Immature natural killer cell (primary cell): ENCODE results near the gene CCPG1. TPM values are rescaled to one million over a fixed set of nuclear protein-coding genes. Genes with fewer than 3 reads are reported as not detected.
"Not testable (repeated sequence)": the region's sequence is repeated elsewhere in the genome, so short reads cannot be mapped to it uniquely, and the experiment has no call there.

ENCODE experiments used
- DNase-seq, 3 donors: peaks; one replicate each; pipeline ENCODE4 v3.0.0; 2022; ENCODE audit warnings: mixed read lengths in 1 of 3
- H3K27ac Mint-ChIP-seq, 6 donors: one replicate each; pipeline ENCODE4 v1.8.0; 2020; ENCODE audit warnings: mixed read lengths in 6 of 6, mild to moderate bottlenecking in 5 of 6, inconsistent platforms in 4 of 6, moderate library complexity in 3 of 6
- H3K27me3 Mint-ChIP-seq, 3 donors: one replicate each; pipeline ENCODE4 v1.8.0; 2020 to 2021; ENCODE audit warnings: low read depth in 3 of 3, mild to moderate bottlenecking in 3 of 3, mixed read lengths in 3 of 3, moderate library complexity in 3 of 3, inconsistent platforms in 1 of 3
- H3K36me3 Mint-ChIP-seq, 3 donors: one replicate each; pipeline ENCODE4 v1.8.0; 2020; ENCODE audit warnings: mixed read lengths in 3 of 3, inconsistent platforms in 2 of 3, mild to moderate bottlenecking in 2 of 3
- H3K4me1 Mint-ChIP-seq, 2 donors: one replicate each; pipeline ENCODE4 v1.8.0; 2020; ENCODE audit warnings: inconsistent platforms in 2 of 2, mild to moderate bottlenecking in 2 of 2, mixed read lengths in 2 of 2, moderate library complexity in 1 of 2
- H3K4me3 Mint-ChIP-seq, 5 donors: one replicate each; pipeline ENCODE4 v1.8.0; 2020; ENCODE audit warnings: mild to moderate bottlenecking in 5 of 5, mixed read lengths in 5 of 5, inconsistent platforms in 3 of 5, moderate library complexity in 3 of 5
- H3K9me3 Mint-ChIP-seq, 6 donors: one replicate each; pipeline ENCODE4 v1.8.0; 2020; ENCODE audit warnings: mild to moderate bottlenecking in 6 of 6, mixed read lengths in 6 of 6, inconsistent platforms in 4 of 6, moderate library complexity in 3 of 6
- polyA plus RNA-seq, 3 donors: library from polyadenylated mRNA; unstranded; fragments of 300-500 nt; fragmentation: Illumina TruSeq; gene quantifications; one replicate each; pipeline ENCODE4 v1.2.3, GENCODE V29; 2021

CCPG1 gene, protein sequence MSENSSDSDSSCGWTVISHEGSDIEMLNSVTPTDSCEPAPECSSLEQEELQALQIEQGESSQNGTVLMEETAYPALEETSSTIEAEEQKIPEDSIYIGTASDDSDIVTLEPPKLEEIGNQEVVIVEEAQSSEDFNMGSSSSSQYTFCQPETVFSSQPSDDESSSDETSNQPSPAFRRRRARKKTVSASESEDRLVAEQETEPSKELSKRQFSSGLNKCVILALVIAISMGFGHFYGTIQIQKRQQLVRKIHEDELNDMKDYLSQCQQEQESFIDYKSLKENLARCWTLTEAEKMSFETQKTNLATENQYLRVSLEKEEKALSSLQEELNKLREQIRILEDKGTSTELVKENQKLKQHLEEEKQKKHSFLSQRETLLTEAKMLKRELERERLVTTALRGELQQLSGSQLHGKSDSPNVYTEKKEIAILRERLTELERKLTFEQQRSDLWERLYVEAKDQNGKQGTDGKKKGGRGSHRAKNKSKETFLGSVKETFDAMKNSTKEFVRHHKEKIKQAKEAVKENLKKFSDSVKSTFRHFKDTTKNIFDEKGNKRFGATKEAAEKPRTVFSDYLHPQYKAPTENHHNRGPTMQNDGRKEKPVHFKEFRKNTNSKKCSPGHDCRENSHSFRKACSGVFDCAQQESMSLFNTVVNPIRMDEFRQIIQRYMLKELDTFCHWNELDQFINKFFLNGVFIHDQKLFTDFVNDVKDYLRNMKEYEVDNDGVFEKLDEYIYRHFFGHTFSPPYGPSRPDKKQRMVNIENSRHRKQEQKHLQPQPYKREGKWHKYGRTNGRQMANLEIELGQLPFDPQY
- polyA plus RNA-seq = 10 to 100 TPM; 40.9 to 89.3 (median 65.3) TPM

DNA sequence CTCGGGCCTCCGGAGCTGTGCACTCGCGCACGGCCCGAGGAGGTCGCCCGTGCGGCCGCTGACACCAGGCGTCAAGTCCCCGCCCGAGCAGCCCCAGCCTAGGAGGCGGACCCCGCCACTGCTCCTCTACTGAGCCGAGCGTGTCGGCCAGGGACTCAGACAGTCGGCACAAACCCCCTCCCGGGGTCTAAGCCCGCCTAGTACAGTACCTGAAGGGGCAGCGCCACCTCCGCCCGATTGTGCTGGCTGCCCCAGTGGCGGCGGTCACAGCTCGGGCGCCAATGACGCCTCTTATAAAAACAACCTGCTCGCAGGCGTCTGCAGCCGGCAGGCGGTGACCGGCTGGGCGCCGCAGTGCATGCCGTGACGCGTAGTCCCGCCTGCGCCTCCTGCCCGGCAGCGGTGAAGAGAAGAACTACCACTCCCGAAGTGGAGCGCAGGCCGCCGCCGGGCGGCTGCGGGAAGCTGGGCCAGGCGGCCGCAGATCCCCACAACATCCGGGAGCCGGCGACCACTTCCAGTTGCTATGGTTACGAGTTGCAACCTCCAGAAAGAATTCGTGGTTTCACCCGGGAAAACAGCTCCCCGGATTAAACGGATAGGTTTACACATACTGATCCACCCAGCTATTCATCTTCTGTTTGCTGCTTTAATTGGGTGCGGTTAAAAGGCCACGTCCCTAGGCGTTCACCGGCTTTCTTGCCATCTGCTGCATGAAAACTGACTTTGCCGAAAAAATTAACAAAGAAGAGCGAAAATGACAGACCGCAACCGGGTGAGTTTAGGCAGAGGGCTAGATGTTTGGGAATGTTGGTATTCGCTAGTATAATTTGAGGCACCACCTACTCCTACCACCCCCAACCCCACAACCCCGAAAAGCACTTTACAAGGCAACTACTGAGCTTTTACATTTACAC lies at the start of gene CCPG1, which contains the start of gene PIERCE2:
CCPG1 (minus strand) TSS at position 348 of the 917 bp plus-strand sequence. CDS start 18,935 bp downstream, outside the sequence.
PIERCE2 (plus strand) TSS at position 484 of the 917 bp plus-strand sequence; CDS start at position 758, 274 bp downstream.
- Mint-ChIP-seq H3K9me3 (no peaks in the 10 kb centered on the region), H3K27me3 (peaks cover 7 to 11% (median 7%) of the 10 kb centered on the region in 3 donors), H3K4me3 (peak within 1 kb of the TSS; percentile 93 to 96 (median 94)), H3K36me3 (no peaks in the 10 kb centered on the region), H3K4me1 (peaks cover 29 to 33% of the 10 kb centered on the region in 2 donors), H3K27ac (peak within 1 kb of the TSS; percentile 93 to 99 (median 98))
- DNase-seq = peak; percentile 93 to 95 (median 93)

DNA sequence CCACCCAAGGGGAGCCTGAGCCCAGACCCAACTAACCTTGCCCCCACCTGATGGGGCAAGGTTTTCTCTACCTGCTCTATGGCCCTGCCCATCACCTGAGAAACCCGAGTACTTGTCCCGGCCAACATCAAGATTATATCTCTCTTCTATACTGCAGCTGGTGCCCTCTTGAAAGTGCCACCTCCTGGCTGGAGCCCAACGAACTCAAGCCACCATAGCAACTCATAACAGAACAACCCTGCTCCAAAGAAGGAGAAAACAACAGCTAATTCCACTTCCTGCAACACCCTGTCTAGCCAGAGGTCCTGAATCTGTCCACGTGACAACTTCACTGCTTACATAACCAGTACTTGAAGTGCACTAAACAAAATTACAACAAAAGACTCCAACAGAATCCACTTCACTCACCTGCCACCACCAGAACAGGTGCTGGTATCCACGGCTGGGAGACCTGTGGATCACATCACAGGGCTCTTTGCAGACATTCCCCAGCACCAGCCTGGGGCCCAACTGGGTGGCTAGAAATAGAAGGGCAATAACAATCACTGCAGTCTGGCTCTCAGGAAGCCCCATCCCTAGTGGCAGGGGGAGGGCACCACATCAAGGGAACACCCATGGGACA lies 49.4 kb upstream of the CCPG1 start:
- Mint-ChIP-seq H3K36me3 (peaks cover 0 to 4% (median 0%) of the 10 kb centered on the region in 3 donors), H3K4me1 (no peaks in the 10 kb centered on the region), H3K9me3 (peaks cover 0 to 12% (median 7%) of the 10 kb centered on the region in 6 donors), H3K27ac (no peak overlapping the region), H3K4me3 (no peak overlapping the region), H3K27me3 (peaks cover 5 to 11% (median 9%) of the 10 kb centered on the region in 3 donors)
- DNase-seq = no peak

DNA sequence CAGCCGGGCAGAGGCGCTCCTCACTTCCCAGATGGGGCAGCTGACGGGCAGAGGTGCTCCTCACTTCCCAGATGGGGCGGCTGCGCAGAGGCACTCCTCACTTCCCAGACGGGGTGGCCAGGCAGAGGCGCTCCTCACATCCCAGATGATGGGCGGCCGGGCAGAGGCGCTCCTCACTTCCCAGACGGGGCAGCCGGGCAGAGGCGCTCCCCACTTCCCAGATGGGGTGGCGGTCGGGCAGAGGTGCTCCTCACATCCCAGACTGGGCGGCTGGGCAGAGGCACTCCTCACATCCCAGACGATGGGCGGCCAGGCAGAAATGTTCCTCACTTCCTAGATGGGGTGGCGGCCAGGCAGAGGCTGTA lies 38.9 kb upstream of the CCPG1 start:
- not testable (repeated sequence) for H3K27me3 Mint-ChIP-seq, DNase-seq, H3K27ac Mint-ChIP-seq, H3K9me3 Mint-ChIP-seq, H3K36me3 Mint-ChIP-seq, H3K4me1 Mint-ChIP-seq, H3K4me3 Mint-ChIP-seq

DNA sequence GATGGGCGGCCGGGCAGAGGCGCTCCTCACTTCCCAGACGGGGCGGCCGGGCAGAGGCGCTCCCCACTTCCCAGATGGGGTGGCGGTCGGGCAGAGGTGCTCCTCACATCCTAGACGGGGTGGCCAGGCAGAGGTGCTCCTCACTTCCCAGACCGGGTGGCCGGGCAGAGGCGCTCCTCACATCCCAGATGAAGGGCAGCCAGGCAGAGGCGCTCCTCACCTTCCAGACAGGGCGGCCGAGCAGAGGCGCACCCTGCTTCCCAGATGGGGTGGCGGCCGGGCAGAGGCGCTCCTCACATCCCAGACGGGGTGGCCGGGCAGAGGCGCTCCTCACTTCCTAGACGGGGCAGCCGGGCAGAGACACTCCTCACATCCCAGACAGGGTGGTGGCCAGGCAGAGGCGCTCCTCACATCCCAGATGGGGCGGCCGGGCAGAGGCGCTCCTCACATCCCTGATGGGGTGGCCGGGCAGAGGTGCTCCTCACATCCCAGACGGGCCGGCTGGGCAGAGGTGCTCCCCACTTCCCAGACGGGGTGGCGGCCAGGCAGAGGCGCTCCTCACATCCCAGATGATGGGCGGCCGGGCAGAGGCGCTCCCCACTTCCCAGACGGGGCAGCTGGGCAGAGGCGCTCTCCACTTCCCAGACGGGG lies 38.3 kb upstream of the CCPG1 start:
- H3K9me3 Mint-ChIP-seq, H3K4me3 Mint-ChIP-seq, H3K27ac Mint-ChIP-seq, DNase-seq, H3K27me3 Mint-ChIP-seq, H3K4me1 Mint-ChIP-seq, H3K36me3 Mint-ChIP-seq: not testable (repeated sequence)

DNA sequence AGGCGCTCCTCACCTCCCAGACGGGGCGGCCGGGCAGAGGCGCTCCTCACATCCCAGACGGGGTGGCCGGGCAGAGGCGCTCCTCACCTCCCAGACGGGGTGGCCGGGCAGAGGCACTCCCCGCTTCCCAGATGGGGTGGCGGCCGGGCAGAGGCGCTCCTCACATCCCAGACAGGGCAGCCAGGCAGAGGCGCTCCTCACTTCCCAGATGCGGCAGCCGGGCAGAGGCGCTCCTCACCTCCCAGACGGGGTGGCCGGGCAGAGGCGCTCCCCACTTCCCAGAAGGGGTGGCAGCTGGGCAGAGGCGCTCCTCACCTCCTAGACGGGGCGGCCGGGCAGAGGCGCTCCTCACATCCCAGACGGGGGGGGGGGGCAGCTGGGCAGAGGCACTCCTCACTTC lies 37.8 kb upstream of the CCPG1 start:
- not testable (repeated sequence) for H3K27me3 Mint-ChIP-seq, H3K36me3 Mint-ChIP-seq, H3K4me3 Mint-ChIP-seq, H3K27ac Mint-ChIP-seq, H3K4me1 Mint-ChIP-seq, H3K9me3 Mint-ChIP-seq, DNase-seq

DNA sequence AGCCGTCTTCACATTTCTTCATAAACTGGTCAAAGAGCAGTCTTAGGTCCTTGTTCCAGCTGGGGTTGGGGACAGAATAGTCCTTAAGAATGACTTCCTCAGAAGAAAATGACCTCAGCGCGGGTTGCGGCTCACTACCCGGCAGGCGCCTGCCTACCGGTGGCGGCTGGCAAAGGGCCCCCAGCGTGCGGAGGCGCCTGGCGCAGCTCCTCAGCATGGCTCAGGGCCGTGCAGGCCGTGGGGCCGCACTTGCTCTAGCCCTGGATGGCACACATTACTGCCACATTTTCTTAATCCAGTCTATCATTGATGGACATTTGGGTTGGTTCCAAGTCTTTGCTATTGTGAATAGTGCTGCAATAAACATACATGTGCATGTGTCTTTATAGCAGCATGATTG lies 35.0 kb upstream of the CCPG1 start:
- H3K27me3 Mint-ChIP-seq, H3K36me3 Mint-ChIP-seq, H3K27ac Mint-ChIP-seq, H3K4me3 Mint-ChIP-seq, H3K4me1 Mint-ChIP-seq, H3K9me3 Mint-ChIP-seq, DNase-seq: not testable (repeated sequence)

DNA sequence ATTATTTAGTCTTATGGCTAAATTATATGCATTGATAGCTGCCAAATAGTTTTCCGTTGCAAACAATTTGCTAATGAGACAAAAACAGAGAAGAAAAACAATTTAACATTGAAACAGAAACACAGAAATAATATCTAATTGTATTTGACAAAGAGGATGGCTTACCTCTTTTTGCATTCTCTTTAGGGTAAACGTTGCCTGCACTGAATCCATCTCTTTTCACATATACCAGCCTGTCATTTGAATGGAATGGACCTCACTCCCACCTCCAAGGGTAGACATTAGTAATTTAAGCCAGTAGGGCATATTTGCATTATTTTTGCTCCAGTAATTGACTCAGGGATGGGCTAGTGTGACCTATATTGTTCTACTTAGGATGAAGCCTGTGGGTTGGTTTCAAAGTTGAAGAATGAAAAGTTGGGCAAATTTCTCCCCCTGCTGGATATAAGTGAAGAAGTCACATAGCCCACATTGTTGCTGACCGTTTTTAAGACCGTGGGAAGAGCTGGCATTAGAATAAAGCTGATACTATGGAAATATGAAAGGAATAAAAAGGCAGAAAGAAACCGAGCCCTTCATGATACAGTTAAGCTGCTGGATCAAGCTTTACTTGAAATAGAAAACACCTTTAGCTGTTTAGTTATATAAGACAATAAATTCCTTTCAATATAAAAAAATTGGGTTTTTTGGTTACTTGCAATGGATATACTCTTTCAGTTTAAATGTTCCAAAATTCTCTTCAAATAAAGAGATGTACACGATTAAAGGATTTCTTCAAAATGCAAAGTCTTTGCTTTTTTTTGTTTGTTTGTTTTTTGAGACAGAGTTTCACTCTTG lies 27.0 kb upstream of the CCPG1 start:
- Mint-ChIP-seq H3K9me3 (no peaks in the 10 kb centered on the region), H3K36me3 (no peaks in the 10 kb centered on the region), H3K4me3 (no peak overlapping the region), H3K27me3 (peaks cover 0 to 3% (median 0%) of the 10 kb centered on the region in 3 donors), H3K27ac (no peak overlapping the region), H3K4me1 (peaks cover 0 to 5% of the 10 kb centered on the region in 2 donors)
- DNase-seq = peak; percentile 6 to 37 (median 34)

DNA sequence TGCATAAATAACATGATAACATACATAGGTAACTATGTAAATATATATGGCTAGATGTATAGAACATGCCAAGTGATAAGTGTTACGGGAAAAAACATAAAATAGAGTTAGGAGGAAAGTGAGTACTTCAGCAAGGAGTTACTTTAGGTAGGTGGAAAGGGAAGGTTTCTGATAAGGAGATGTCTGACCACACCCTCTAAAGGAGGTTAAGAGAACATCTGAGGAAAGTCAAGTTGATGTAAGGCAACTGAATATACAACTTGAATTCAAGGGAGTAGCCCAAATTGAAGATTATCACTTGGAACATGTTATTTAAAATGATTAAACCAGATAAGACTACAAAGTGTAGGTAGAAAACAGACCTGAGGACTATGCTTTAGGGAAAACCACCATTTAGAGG lies 13.9 kb upstream of the CCPG1 start:
- Mint-ChIP-seq H3K27ac (peak overlapping the region in 1 of 6 donors; percentile 13), H3K4me1 (no peaks in the 10 kb centered on the region), H3K36me3 (no peaks in the 10 kb centered on the region), H3K9me3 (no peaks in the 10 kb centered on the region), H3K4me3 (no peak overlapping the region), H3K27me3 (no peaks in the 10 kb centered on the region)
- DNase-seq = no peak

DNA sequence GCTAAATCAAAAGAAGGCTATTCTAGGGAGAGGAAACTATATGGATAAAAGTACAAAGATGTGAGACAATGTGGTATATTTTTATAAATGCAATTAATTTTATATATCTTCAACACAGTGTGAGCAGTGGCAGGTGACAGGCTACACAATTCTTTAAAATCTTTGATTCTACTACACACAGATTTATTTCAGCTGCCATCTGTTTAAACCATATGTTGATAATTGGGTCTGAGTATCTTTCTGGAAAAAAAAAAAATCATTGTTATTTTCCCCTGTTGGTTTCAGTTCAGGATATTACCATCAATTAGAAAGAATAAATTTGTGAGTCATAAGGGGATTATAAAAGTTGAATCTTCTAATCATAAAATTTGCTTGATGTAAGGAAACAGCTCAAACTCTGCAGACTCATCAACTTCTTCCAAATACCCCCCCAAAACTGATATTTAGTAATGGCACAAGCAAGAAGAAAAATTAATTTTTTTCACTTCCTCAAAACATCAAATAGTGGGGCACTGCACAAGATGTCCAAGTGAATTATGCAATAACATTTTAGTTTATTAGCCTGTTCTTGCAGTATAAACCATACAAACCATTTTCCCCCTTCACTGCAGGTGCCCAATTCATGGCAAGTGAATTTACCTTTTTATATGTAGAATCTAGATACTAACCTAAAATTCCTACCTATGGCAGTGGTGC lies 12.2 kb upstream of the CCPG1 start:
- H3K4me1 Mint-ChIP-seq = no peaks in the 10 kb centered on the region
- no peak for DNase-seq
- no peaks in the 10 kb centered on the region for H3K27me3 Mint-ChIP-seq
- H3K9me3 Mint-ChIP-seq = no peaks in the 10 kb centered on the region
- H3K27ac Mint-ChIP-seq = no peak overlapping the region
- no peak overlapping the region for H3K4me3 Mint-ChIP-seq
- H3K36me3 Mint-ChIP-seq = no peaks in the 10 kb centered on the region

DNA sequence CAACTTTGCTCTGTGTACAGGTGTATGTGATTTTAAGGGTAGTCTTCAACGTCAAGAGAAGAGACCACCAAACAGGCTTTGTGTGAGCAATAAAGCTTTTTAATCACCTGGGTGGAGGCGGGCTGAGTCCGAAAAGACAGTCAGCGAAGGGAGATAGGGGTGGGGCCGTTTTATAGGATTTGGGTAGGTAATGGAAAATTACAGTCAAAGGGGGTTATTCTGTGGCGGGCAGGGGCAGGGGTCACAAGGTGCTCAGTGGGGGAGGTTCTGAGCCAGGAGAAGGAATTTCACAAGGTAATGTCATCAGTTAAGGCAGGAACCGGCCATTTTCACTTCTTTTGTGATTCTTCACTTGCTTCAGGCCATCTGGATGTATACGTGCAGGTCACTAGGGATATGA lies 9.5 kb upstream of the CCPG1 start:
- H3K27ac Mint-ChIP-seq, H3K36me3 Mint-ChIP-seq, H3K27me3 Mint-ChIP-seq, DNase-seq, H3K4me1 Mint-ChIP-seq, H3K4me3 Mint-ChIP-seq, H3K9me3 Mint-ChIP-seq: not testable (repeated sequence)

DNA sequence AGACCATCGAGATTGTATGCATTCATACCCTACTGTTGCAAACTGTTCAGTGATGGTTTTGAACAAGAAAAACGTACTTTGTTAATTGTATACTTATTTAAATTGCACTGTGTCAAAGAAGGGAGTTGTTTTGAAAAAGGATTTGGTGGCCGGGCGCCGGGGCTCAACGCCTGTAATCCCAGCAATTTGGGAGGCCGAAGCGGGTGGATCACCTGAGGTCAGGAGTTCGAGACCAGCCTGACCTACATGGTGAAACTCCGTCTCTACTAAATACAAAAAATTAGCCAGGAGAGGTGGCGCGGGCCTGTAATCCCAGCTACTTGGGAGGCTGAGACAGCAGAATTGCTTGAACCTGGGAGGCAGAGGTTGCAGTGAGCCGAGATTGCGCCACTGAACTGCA lies 817 bp upstream of the CCPG1 start:
- H3K9me3 Mint-ChIP-seq, DNase-seq, H3K36me3 Mint-ChIP-seq: not testable (repeated sequence)
- H3K27me3 Mint-ChIP-seq = peaks cover 7 to 11% (median 7%) of the 10 kb centered on the region in 3 donors
- H3K4me3 Mint-ChIP-seq = peak overlapping the region; percentile 93 to 96 (median 94)
- peaks cover 22 to 26% of the 10 kb centered on the region in 2 donors for H3K4me1 Mint-ChIP-seq
- H3K27ac Mint-ChIP-seq = peak overlapping the region; percentile 93 to 99 (median 98)
